Brain microvascular endothelial cell (primary cell): Measurements from ENCODE around the gene DCDC2C.

Experiments
- DNase-seq: peaks from one replicate; pipeline ENCODE4 v3.0.0-alpha.2; 2020
- H3K27ac ChIP-seq: fragments of 250-450 bp; sonication (Bioruptor Pico); 2 replicates; pipeline ENCODE4 v1.5.1; 2020; ENCODE audit warnings: mild to moderate bottlenecking, moderate library complexity
- H3K27me3 ChIP-seq: fragments of 250-450 bp; sonication (Bioruptor Pico); replicated peaks from 2 replicates; pipeline ENCODE4 v1.5.1; 2020; ENCODE audit warnings: mild to moderate bottlenecking
- H3K36me3 ChIP-seq: fragments of 250-450 bp; sonication (Bioruptor Pico); replicated peaks from 2 replicates; pipeline ENCODE4 v1.5.1; 2020; ENCODE audit warnings: mild to moderate bottlenecking
- H3K4me3 ChIP-seq: 2 replicates; pipeline ENCODE4 v1.5.1; 2011; ENCODE audit warnings: low read depth, mild to moderate bottlenecking, control low read depth, low read length, moderate library complexity
- CTCF ChIP-seq: IDR thresholded peaks from 2 replicates; pipeline ENCODE4 v1.5.1; 2011; ENCODE audit warnings: low read depth, mild to moderate bottlenecking, moderate library complexity, low read length, control low read depth, inconsistent platforms; ENCODE audit errors: missing control alignments
- in situ Hi-C: cut with HindIII; loops from 2 replicates; pipeline ENCODE4 v1.10.0; 2017; ENCODE audit warnings: low sequenced_read_pairs, low pct_ligation_motif_present

Gene DCDC2C

GRCh38 chr2:3838348-3838747, 135.0 kb downstream of the DCDC2C start:
- no peaks in the 10 kb centered on the region for H3K36me3 ChIP-seq
- H3K4me3 ChIP-seq: no peak overlapping the region
- in situ Hi-C loops: no loop called here
- no peaks in the 10 kb centered on the region for H3K27me3 ChIP-seq
- DNase-seq: no peak
- no peak overlapping the region for H3K27ac ChIP-seq
- no peak for TF ChIP-seq CTCF

GRCh38 chr2:3839476-3839875, 136.1 kb downstream of the DCDC2C start:
- in situ Hi-C loops: no loop called here
- Histone ChIP-seq H3K4me3 (no peak overlapping the region), H3K36me3 (no peaks in the 10 kb centered on the region), H3K27ac (no peak overlapping the region), H3K27me3 (no peaks in the 10 kb centered on the region)
- DNase-seq: no peak
- TF ChIP-seq CTCF: no peak

- H3K4me3 ChIP-seq: no peak overlapping the region
- H3K36me3 ChIP-seq: no peaks in the 10 kb centered on the region
- no peak for TF ChIP-seq CTCF
- H3K27ac ChIP-seq: no peak overlapping the region
- DNase-seq: no peak
- H3K27me3 ChIP-seq: no peaks in the 10 kb centered on the region
- in situ Hi-C loops: no loop called here
Observed at GRCh38 chr2:3840611-3841155, 137.3 kb downstream of the DCDC2C start.

- no peak for DNase-seq
- TF ChIP-seq CTCF: no peak
Observed at GRCh38 chr2:3847397-3848052, 144.2 kb downstream of the DCDC2C start.

GRCh38 chr2:3848776-3849175, 145.4 kb downstream of the DCDC2C start:
- in situ Hi-C loops: no loop called here
- H3K36me3 ChIP-seq: no peaks in the 10 kb centered on the region
- no peak overlapping the region for H3K27ac ChIP-seq
- H3K4me3 ChIP-seq: no peak overlapping the region
- H3K27me3 ChIP-seq: no peaks in the 10 kb centered on the region
- no peak for DNase-seq
- no peak for TF ChIP-seq CTCF

More at GRCh38 chr2:3847397-3848052, 144.2 kb downstream of the DCDC2C start:
- Histone ChIP-seq H3K27me3 (no peaks in the 10 kb centered on the region), H3K27ac (no peak overlapping the region), H3K36me3 (no peaks in the 10 kb centered on the region), H3K4me3 (no peak overlapping the region)
- in situ Hi-C loops: no loop called here

GRCh38 chr2:3849213-3849612, 145.8 kb downstream of the DCDC2C start:
- DNase-seq: no peak
- no peak for TF ChIP-seq CTCF
- in situ Hi-C loops: no loop called here
- no peak overlapping the region for H3K27ac ChIP-seq
- H3K27me3 ChIP-seq: no peaks in the 10 kb centered on the region
- no peaks in the 10 kb centered on the region for H3K36me3 ChIP-seq
- H3K4me3 ChIP-seq: no peak overlapping the region
